ENCODE data around the gene OR1S1.

GRCh38 chr11:58195939-58196338 lies 16.6 kb upstream of the OR1S1 start:
- TF ChIP-seq, protein P1, sequence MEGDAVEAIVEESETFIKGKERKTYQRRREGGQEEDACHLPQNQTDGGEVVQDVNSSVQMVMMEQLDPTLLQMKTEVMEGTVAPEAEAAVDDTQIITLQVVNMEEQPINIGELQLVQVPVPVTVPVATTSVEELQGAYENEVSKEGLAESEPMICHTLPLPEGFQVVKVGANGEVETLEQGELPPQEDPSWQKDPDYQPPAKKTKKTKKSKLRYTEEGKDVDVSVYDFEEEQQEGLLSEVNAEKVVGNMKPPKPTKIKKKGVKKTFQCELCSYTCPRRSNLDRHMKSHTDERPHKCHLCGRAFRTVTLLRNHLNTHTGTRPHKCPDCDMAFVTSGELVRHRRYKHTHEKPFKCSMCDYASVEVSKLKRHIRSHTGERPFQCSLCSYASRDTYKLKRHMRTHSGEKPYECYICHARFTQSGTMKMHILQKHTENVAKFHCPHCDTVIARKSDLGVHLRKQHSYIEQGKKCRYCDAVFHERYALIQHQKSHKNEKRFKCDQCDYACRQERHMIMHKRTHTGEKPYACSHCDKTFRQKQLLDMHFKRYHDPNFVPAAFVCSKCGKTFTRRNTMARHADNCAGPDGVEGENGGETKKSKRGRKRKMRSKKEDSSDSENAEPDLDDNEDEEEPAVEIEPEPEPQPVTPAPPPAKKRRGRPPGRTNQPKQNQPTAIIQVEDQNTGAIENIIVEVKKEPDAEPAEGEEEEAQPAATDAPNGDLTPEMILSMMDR (IDR thresholded peaks at IDR 0.05 in 2 of 3, conservative IDR thresholded peaks at IDR 0.05 in 1 of 3; ENCODE audit: borderline replicate concordance in 1 of 3, insufficient read depth in 1 of 3, low read depth in 2 of 3, low read length in 2 of 3): no peak
- no peak for TF ChIP-seq POLR2A (IDR thresholded peaks at IDR 0.05; ENCODE audit: borderline replicate concordance, extremely low read depth, insufficient read depth, insufficient read length)
- no peak for TF ChIP-seq RAD21 (IDR thresholded peaks at IDR 0.05; ENCODE audit: low read depth)

Data from HCT116 (cell line).